Heart right ventricle (tissue), 16 donors: ENCODE results near the gene TENM4. TPM values are rescaled to one million over a fixed set of nuclear protein-coding genes. Genes with fewer than 3 reads are reported as not detected.

Source experiments
- ATAC-seq, 8 donors: fragments of 200-7000 bp; cut with Tn5 transposase; one replicate each; pipeline ENCODE4 v1.9.1; 2020; ENCODE audit warnings: mild to moderate bottlenecking in 8 of 8, moderate library complexity in 8 of 8, moderate number of reproducible peaks in 1 of 8
- DNase-seq, 2 donors: peaks; one replicate each; pipeline ENCODE4 v3.0.0-alpha.2; 2020
- H3K27ac ChIP-seq, 10 donors: fragments of 200-600 bp; sonication (generic) in 2 of 10; one replicate each; pipeline versions ENCODE4 v1.5.0 to v1.8.0; 2020 to 2022; ENCODE audit warnings: mild to moderate bottlenecking in 3 of 10
- H3K27me3 ChIP-seq, 7 donors: fragments of 200-600 bp; one replicate each; pipeline ENCODE4 v1.8.0; 2021 to 2022; ENCODE audit warnings: mild to moderate bottlenecking in 2 of 7
- H3K36me3 ChIP-seq, 9 donors: fragments of 200-600 bp; sonication (generic) in 1 of 9; one replicate each; pipeline versions ENCODE4 v1.5.0 to v1.8.0; 2020 to 2022; ENCODE audit warnings: mild to moderate bottlenecking in 2 of 9
- H3K4me1 ChIP-seq, 9 donors: fragments of 200-600 bp; sonication (generic) in 1 of 9; one replicate each; pipeline versions ENCODE4 v1.5.0 to v1.8.0; 2020 to 2022; ENCODE audit warnings: mild to moderate bottlenecking in 4 of 9
- H3K4me3 ChIP-seq, 10 donors: fragments of 200-600 bp; sonication (generic) in 2 of 10; one replicate each; pipeline versions ENCODE4 v1.5.0 to v1.8.0; 2020 to 2022; ENCODE audit warnings: mild to moderate bottlenecking in 7 of 10, moderate library complexity in 2 of 10
- H3K9me3 ChIP-seq, 11 donors: fragments of 200-600 bp in 10 of 11; sonication (generic) in 2 of 11; one replicate each; pipeline versions ENCODE4 v1.5.0 to v1.8.0; 2013 to 2022; ENCODE audit warnings: mild to moderate bottlenecking in 2 of 11, control low read depth in 1 of 11, moderate library complexity in 1 of 11
- CTCF ChIP-seq, 9 donors: fragments of 200-600 bp; sonication (generic) in 2 of 9; IDR thresholded peaks; one replicate each; pipeline versions ENCODE4 v1.5.0 to v1.8.0; 2021 to 2022; ENCODE audit warnings: antibody characterized with exemption in 9 of 9, mild to moderate bottlenecking in 5 of 9, moderate library complexity in 1 of 9
- WGBS, 2 donors: extraction: QIAGEN DNeasy Blood & Tissue Kit; methylation state at CpG; one replicate each; pipeline ENCODE4 v1.1.7; 2013; ENCODE audit warnings: inconsistent platforms in 1 of 2; 5-methylcytosine and 5-hydroxymethylcytosine counted together
- intact Hi-C, 10 donors: fragments of 100-400 bp; cut with DNase I; formaldehyde crosslinking; loops; one replicate each; pipeline versions ENCODE4 v1.11.1 to v1.14.2; 2022
- polyA plus RNA-seq, 2 donors: library from polyadenylated mRNA; stranded (reverse); fragments of 200-250 nt; gene quantifications; one replicate each; pipeline ENCODE4 v1.2.3, GENCODE V29; 2013
- total RNA-seq, 10 donors: library from RNA; stranded (reverse); fragmentation: NEBNext Ultra II Directional in 3 of 10; extraction: Animal tissue kit (Norgen Biotek cat#: 25700) in 3 of 10; gene quantifications; one replicate each; pipeline versions ENCODE4 v1.2.1 to v1.2.4, GENCODE V29; 2021 to 2023
- donor health status: Arrhythmogenic right ventricular cardiomyopathy.
- donor health status: ischemic (EF 13 %, LVEDD 7.1; RV severe dilation, severe dysfunction).
- donor health status: healthy with polysubstance abuse.
- donor health status: DM: no; HTN: yes; CAD: no.
- donor health status: DM: no; HTN: no; CAD: no.
- donor health status: ischemic (EF 25% LVEDD 6.9; RV normal size, moderate dysfunction).
- donor health status: ischemic (EF 25% LVEDD 5.7; RV mildly dilated, moderate dysfunction).
- donor health status: healthy.
- donor health status: DM: yes; HTN: yes; CAD: no.
- donor health status: Ischemic cardiomyopathy.
- donor health status: ischemic (EF 35%, LVEDD 5.7; RV mildly dilated, moderate dysfunction).
- donor health status: nonischemic (EF 11% LVEDD 7.7; RV severe dilation, severe dysfunction).
- donor health status: DM: yes; HTN: yes; CAD: no.
- donor health status: PGD.
- donor health status: ischemic (EF 29% LVEDD 5.4; RV normal size, mild dysfunction).
- donor health status: nonischemic (EF 23%, LVEDD 6.1; RV moderate dilation, normal function).

The TENM4 gene
- total and polyA plus RNA-seq, 12 donors = 0.10 to 3.6 (median 0.91) TPM

DNA sequence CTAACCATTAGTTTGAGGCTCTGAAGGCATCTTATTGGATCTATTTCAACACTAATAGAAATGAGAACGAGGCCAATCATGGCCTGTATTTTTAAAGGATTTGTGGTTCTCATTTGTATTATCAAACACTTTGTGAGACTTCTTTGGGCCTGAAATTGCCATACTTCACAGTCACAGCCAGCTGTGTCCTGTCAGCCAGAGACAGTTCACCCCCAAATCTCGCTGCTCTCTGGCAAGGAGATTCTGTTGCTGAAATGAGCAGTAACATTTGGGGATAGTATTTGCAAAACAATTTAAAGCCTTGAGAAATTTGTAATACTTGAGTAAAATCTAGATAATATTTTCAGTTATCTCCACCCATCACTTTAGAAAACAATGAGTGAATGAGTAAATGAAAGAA lies 26.9 kb upstream of the TENM4 start:
- Histone ChIP-seq H3K27ac (no peak overlapping the region), H3K27me3 (peaks cover 0 to 10% (median 0%) of the 10 kb centered on the region in 7 donors), H3K4me3 (no peak overlapping the region), H3K36me3 (no peaks in the 10 kb centered on the region), H3K4me1 (no peaks in the 10 kb centered on the region), H3K9me3 (no peaks in the 10 kb centered on the region)
- DNase-seq = no peak
- TF ChIP-seq CTCF (IDR thresholded peaks at IDR 0.05) = no peak
- no peak for ATAC-seq
- intact Hi-C loops = loop anchor here in 1 of 10 donors (10.0 kb wide), 1 partner anchor 687 kb away; no protein-coding TSS in a partner anchor
- WGBS, 2 donors = 58 to 61% methylated on average over 2 of the region's 2 CpGs

DNA sequence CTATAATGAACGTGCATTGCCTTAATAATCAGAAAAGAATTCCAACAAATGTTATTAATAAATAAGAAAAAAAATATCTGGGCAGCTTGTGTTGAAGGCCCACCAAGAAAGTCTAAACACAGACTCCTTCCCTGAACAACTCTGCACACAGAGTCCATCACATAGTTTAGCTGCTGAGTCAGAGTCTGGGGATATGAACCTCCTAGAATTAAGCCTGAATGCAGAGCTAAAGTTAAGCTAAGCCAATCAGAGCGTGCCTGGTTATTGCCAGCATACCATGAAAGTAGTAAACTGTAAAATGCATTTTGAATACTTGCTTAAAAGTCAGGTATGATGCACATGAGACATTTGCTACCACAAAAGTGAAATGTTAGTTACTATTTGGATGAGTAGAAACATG lies 25.6 kb upstream of the TENM4 start:
- H3K27ac ChIP-seq = no peak overlapping the region
- no peak for TF ChIP-seq CTCF (IDR thresholded peaks at IDR 0.05)
- no peak for ATAC-seq
- DNase-seq = no peak
- peaks cover 0 to 10% (median 0%) of the 10 kb centered on the region in 7 donors for H3K27me3 ChIP-seq
- no peaks in the 10 kb centered on the region for H3K36me3 ChIP-seq
- H3K9me3 ChIP-seq = no peaks in the 10 kb centered on the region
- H3K4me3 ChIP-seq = no peak overlapping the region
- H3K4me1 ChIP-seq = no peaks in the 10 kb centered on the region
- WGBS, 2 donors = 52 to 57% methylated on average over 2 of the region's 2 CpGs
- intact Hi-C loops = loop anchor here in 1 of 10 donors (10.0 kb wide), 1 partner anchor 688 kb away; no protein-coding TSS in a partner anchor

DNA sequence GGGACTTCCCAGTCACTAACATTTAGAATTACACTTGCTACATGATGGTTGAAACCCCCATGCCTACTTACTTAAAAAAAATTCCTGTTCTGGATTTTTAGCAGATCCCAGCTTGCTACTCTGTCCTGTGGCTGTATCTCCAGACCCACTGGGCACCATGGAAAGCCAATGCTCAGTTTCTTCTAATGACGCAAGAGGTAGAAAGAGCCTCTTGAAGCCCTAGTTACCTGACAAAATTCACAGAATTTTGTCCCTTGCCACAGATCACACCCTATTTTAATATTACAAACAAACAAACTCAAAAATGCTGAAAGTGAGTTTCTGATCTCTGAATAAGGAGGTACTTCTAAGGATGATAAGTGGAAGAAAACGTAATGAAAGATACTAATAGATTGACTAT lies 24.3 kb upstream of the TENM4 start:
- DNase-seq (no peak), ATAC-seq (no peak)
- Histone ChIP-seq H3K27ac (no peak overlapping the region), H3K36me3 (no peaks in the 10 kb centered on the region), H3K9me3 (no peaks in the 10 kb centered on the region), H3K4me3 (no peak overlapping the region), H3K4me1 (no peaks in the 10 kb centered on the region), H3K27me3 (peaks cover 0 to 5% (median 0%) of the 10 kb centered on the region in 7 donors)
- WGBS, 2 donors = 96 to 100% methylated on average over 2 of the region's 2 CpGs
- no peak for TF ChIP-seq CTCF (IDR thresholded peaks at IDR 0.05)
- intact Hi-C loops = loop anchor here in 1 of 10 donors (10.0 kb wide), 1 partner anchor 690 kb away; no protein-coding TSS in a partner anchor

GRCh38 chr11:79461666-79462645 lies 21.1 kb upstream of the TENM4 start:
- intact Hi-C loops = loop anchor here in 1 of 10 donors (10.0 kb wide), 1 partner anchor 693 kb away; no protein-coding TSS in a partner anchor
- ATAC-seq (no peak), DNase-seq (no peak)

More at GRCh38 chr11:79461666-79462645, 21.1 kb upstream of the TENM4 start:
- H3K36me3 ChIP-seq = no peaks in the 10 kb centered on the region
- peaks cover 0 to 6% (median 0%) of the 10 kb centered on the region in 7 donors for H3K27me3 ChIP-seq
- H3K4me3 ChIP-seq = no peak overlapping the region
- no peaks in the 10 kb centered on the region for H3K4me1 ChIP-seq
- H3K9me3 ChIP-seq = no peaks in the 10 kb centered on the region
- no peak for TF ChIP-seq CTCF (IDR thresholded peaks at IDR 0.05)
- no peak overlapping the region for H3K27ac ChIP-seq
- 86 to 89% methylated on average over 7 of the region's 7 CpGs for WGBS, 2 donors
